Measurements from ENCODE around the gene NFYC.

- TF ChIP-seq CHD2 (IDR thresholded peaks at IDR 0.05; ENCODE audit: low read length, partially characterized antibody) (peak; percentile 46), CTCF (IDR thresholded peaks at IDR 0.05) (no peak), TEAD4 (IDR thresholded peaks at IDR 0.05; ENCODE audit: borderline replicate concordance, insufficient read depth) (no peak), RAD21 (IDR thresholded peaks at IDR 0.05; ENCODE audit: low read length) (no peak), PBX3 (IDR thresholded peaks at IDR 0.05) (no peak), TAF1 (IDR thresholded peaks at IDR 0.05; ENCODE audit: borderline replicate concordance, low read depth, low read length) (no peak), JUND (IDR thresholded peaks at IDR 0.05) (no peak), EP300 (IDR thresholded peaks at IDR 0.05; ENCODE audit: borderline replicate concordance in 1 of 2, low read depth in 1 of 2, low read length in 1 of 2) (peak in 1 of 2 experiments; percentile 60; a peak in 1 of 4 replicates), MXI1 (IDR thresholded peaks at IDR 0.05; ENCODE audit: low read depth, low read length) (0 out of 2 replicates have a peak, but pooled peaks have one; percentile 68)
Observed at GRCh38 chr1:40663324-40664166, 28.0 kb upstream of the NFYC start.

All from SK-N-SH (cell line).